Hepatocyte (in vitro differentiated cells): ENCODE data around the gene TDRD5.

Experiments used
- EZH2 ChIP-seq: fragments of 200-600 bp; sonication (generic); IDR thresholded peaks from 2 replicates; pipeline ENCODE4 v1.6.1; 2016; ENCODE audit warnings: antibody characterized with exemption, mild to moderate bottlenecking, borderline replicate concordance
- EZH2phosphoT487 ChIP-seq: fragments of 200-600 bp; sonication (generic); IDR thresholded peaks from one replicate; pipeline ENCODE4 v1.6.1; 2018; ENCODE audit warnings: antibody characterized with exemption, mild to moderate bottlenecking, low read depth, moderate library complexity; ENCODE audit not compliant: unreplicated experiment, severe bottlenecking
- TF ChIP-seq, protein P1 (sequence below): fragments of 200-600 bp; sonication (generic); IDR thresholded peaks from 2 replicates; pipeline ENCODE4 v1.5.1; 2016; ENCODE audit warnings: antibody characterized with exemption, mild to moderate bottlenecking; ENCODE audit not compliant: poor library complexity

DNA sequence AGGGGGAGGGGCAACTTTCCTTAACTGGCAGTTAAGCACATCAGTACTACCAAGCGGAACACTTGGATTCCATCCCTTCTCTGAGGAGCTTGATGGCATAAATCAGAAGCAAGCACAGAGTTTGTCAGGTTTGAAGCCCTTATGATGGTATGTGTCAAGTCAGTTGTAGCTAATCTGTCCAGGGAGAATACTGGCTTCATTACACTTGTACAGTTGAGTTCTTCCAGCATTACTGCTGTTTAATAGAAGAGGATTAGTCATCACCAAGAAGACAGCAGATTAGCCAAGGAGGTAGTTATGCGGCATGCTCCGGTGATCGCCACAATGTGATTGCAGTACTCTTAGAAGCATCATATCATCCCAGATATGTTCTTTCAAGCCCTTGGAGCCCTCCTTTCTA, 2.1 kb upstream of the TDRD5 start:
- TF ChIP-seq, protein P1, sequence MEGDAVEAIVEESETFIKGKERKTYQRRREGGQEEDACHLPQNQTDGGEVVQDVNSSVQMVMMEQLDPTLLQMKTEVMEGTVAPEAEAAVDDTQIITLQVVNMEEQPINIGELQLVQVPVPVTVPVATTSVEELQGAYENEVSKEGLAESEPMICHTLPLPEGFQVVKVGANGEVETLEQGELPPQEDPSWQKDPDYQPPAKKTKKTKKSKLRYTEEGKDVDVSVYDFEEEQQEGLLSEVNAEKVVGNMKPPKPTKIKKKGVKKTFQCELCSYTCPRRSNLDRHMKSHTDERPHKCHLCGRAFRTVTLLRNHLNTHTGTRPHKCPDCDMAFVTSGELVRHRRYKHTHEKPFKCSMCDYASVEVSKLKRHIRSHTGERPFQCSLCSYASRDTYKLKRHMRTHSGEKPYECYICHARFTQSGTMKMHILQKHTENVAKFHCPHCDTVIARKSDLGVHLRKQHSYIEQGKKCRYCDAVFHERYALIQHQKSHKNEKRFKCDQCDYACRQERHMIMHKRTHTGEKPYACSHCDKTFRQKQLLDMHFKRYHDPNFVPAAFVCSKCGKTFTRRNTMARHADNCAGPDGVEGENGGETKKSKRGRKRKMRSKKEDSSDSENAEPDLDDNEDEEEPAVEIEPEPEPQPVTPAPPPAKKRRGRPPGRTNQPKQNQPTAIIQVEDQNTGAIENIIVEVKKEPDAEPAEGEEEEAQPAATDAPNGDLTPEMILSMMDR: no peak
- TF ChIP-seq EZH2 (no peak), EZH2phosphoT487 (no peak)
